Measurements from ENCODE around the gene ADGRL4.
A peak's percentile ranks its signal among the peaks of the same experiment; 100 is the strongest.
"Not testable (repeated sequence)": the region's sequence is repeated elsewhere in the genome, so short reads cannot be mapped to it uniquely, and the experiment has no call there.

ADGRL4 gene

DNA sequence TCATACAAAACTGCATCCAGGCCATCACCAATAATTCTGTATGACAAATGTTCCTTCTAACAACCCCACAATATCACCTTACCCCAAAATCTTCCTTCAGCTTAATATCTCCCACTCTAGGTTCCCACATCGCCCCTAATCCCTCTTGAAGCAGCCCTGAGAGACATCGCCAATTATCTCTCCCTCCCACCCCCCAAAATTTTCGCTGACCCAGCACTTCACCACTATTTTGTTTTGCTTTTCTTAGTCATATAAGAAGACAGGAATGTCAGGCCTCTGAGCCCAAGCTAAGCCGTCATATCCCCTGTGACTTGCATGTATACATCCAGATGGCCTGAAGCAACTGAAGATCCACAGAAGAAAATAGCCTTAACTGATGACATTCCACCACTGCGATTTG is 126.3 kb downstream of the ADGRL4 start:
- Histone ChIP-seq H3K4ac (ENCODE audit: low read depth in 1 of 2, low read length in 2 of 2) (no peak overlapping the region), H2BK15ac (ENCODE audit: low read depth, poor library complexity, severe bottlenecking) (no peak overlapping the region), H2BK12ac (ENCODE audit: low read length in 2 of 2) (no peak overlapping the region), H3K18ac (ENCODE audit: low read depth in 1 of 2, low read length in 2 of 2) (no peak overlapping the region), H3K4me1 (ENCODE audit: control insufficient read depth, insufficient read depth, low read depth, low read length) (peaks cover 2% of the 10 kb centered on the region), H2BK5ac (ENCODE audit: low read depth, low read length, poor library complexity, severe bottlenecking) (no peak overlapping the region), H4K91ac (ENCODE audit: low read length) (no peak overlapping the region), H3K79me1 (replicated peaks; ENCODE audit: low read length, poor library complexity, severe bottlenecking) (no peaks in the 10 kb centered on the region), H3K27me3 (ENCODE audit: control insufficient read depth in 1 of 2, insufficient read depth in 1 of 2, low read length in 2 of 2) (no peaks in the 10 kb centered on the region), H2AK5ac (ENCODE audit: low read length, severe bottlenecking) (no peak overlapping the region), H2BK120ac (ENCODE audit: low read depth, low read length) (no peak overlapping the region), H4K8ac (ENCODE audit: low read length) (no peak overlapping the region), H3K4me2 (ENCODE audit: low read length, poor library complexity, severe bottlenecking) (no peak overlapping the region), H2AFZ (ENCODE audit: low read depth, low read length) (no peak overlapping the region), H3K4me3 (ENCODE audit: insufficient read depth in 1 of 2, low read depth in 1 of 2, low read length in 2 of 2) (no peak overlapping the region), H3K14ac (ENCODE audit: low read length in 2 of 2) (no peak overlapping the region), H3K9ac (ENCODE audit: low read length) (no peak overlapping the region), H3K23ac (ENCODE audit: low read length in 2 of 2) (no peak overlapping the region), H3K27ac (ENCODE audit: low read length, poor library complexity, severe bottlenecking) (no peak overlapping the region), H3K9me3 (ENCODE audit: control insufficient read depth, low read length) (no peaks in the 10 kb centered on the region), H3K36me3 (ENCODE audit: control insufficient read depth in 1 of 2, insufficient read depth in 2 of 2, low read depth in 1 of 2, low read length in 2 of 2) (no peaks in the 10 kb centered on the region)
- 90% methylated on average over 5 of the region's 5 CpGs for WGBS
- no peak for DNase-seq

GRCh38 chr1:78875986-78876385 is 130.5 kb downstream of the ADGRL4 start:
- H4K8ac ChIP-seq (ENCODE audit: low read length); H3K23ac ChIP-seq (ENCODE audit: low read length in 2 of 2); H3K9me3 ChIP-seq (ENCODE audit: control insufficient read depth, low read length); H3K4me1 ChIP-seq (ENCODE audit: control insufficient read depth, insufficient read depth, low read depth, low read length); H3K4ac ChIP-seq (ENCODE audit: low read depth in 1 of 2, low read length in 2 of 2); H3K79me1 ChIP-seq (replicated peaks; ENCODE audit: low read length, poor library complexity, severe bottlenecking); H2BK12ac ChIP-seq (ENCODE audit: low read length in 2 of 2); H2BK15ac ChIP-seq (ENCODE audit: low read depth, poor library complexity, severe bottlenecking); H3K36me3 ChIP-seq (ENCODE audit: control insufficient read depth in 1 of 2, insufficient read depth in 2 of 2, low read depth in 1 of 2, low read length in 2 of 2); H3K27me3 ChIP-seq (ENCODE audit: control insufficient read depth in 1 of 2, insufficient read depth in 1 of 2, low read length in 2 of 2); H2AK5ac ChIP-seq (ENCODE audit: low read length, severe bottlenecking); H3K18ac ChIP-seq (ENCODE audit: low read depth in 1 of 2, low read length in 2 of 2); H4K91ac ChIP-seq (ENCODE audit: low read length); H2BK5ac ChIP-seq (ENCODE audit: low read depth, low read length, poor library complexity, severe bottlenecking); H2AFZ ChIP-seq (ENCODE audit: low read depth, low read length); H3K27ac ChIP-seq (ENCODE audit: low read length, poor library complexity, severe bottlenecking); H2BK120ac ChIP-seq (ENCODE audit: low read depth, low read length); H3K14ac ChIP-seq (ENCODE audit: low read length in 2 of 2); H3K4me2 ChIP-seq (ENCODE audit: low read length, poor library complexity, severe bottlenecking); H3K4me3 ChIP-seq (ENCODE audit: insufficient read depth in 1 of 2, low read depth in 1 of 2, low read length in 2 of 2); DNase-seq; H3K9ac ChIP-seq (ENCODE audit: low read length): not testable (repeated sequence)
- WGBS: 78% methylated on average over 4 of the region's 4 CpGs

DNA sequence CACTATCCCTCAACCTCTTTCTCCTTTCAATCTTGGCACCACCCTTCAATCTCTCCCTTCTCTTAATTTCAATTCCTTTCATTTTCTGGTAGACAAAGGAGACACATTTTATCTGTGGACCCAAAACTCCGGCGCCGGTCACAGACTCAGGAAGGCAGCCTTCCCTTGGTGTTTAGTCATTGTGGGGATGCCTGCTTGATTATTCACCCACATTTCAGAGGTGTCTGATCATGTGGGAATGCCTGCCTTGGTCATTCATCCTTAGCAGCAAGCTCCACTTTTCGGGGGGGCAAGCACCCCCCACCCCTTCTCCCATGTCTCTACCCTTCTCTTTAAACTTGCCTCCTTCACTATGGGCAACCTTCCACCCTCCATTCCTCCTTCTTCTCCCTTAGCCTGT is 133.7 kb downstream of the ADGRL4 start:
- H3K4me3 ChIP-seq (ENCODE audit: insufficient read depth in 1 of 2, low read depth in 1 of 2, low read length in 2 of 2); H3K36me3 ChIP-seq (ENCODE audit: control insufficient read depth in 1 of 2, insufficient read depth in 2 of 2, low read depth in 1 of 2, low read length in 2 of 2); H2AFZ ChIP-seq (ENCODE audit: low read depth, low read length); H3K4ac ChIP-seq (ENCODE audit: low read depth in 1 of 2, low read length in 2 of 2); H3K79me1 ChIP-seq (replicated peaks; ENCODE audit: low read length, poor library complexity, severe bottlenecking); H4K8ac ChIP-seq (ENCODE audit: low read length); H2BK12ac ChIP-seq (ENCODE audit: low read length in 2 of 2); H2BK120ac ChIP-seq (ENCODE audit: low read depth, low read length); H3K9me3 ChIP-seq (ENCODE audit: control insufficient read depth, low read length); H3K27ac ChIP-seq (ENCODE audit: low read length, poor library complexity, severe bottlenecking); H3K18ac ChIP-seq (ENCODE audit: low read depth in 1 of 2, low read length in 2 of 2); H3K27me3 ChIP-seq (ENCODE audit: control insufficient read depth in 1 of 2, insufficient read depth in 1 of 2, low read length in 2 of 2); H2BK15ac ChIP-seq (ENCODE audit: low read depth, poor library complexity, severe bottlenecking); H3K4me2 ChIP-seq (ENCODE audit: low read length, poor library complexity, severe bottlenecking); H3K4me1 ChIP-seq (ENCODE audit: control insufficient read depth, insufficient read depth, low read depth, low read length); H2AK5ac ChIP-seq (ENCODE audit: low read length, severe bottlenecking); H3K14ac ChIP-seq (ENCODE audit: low read length in 2 of 2); H3K23ac ChIP-seq (ENCODE audit: low read length in 2 of 2); H3K9ac ChIP-seq (ENCODE audit: low read length); H2BK5ac ChIP-seq (ENCODE audit: low read depth, low read length, poor library complexity, severe bottlenecking); H4K91ac ChIP-seq (ENCODE audit: low read length): not testable (repeated sequence)
- WGBS: 73% methylated on average over 4 of the region's 4 CpGs
- DNase-seq: peak; percentile 8

GRCh38 chr1:78871249-78871648 is 135.3 kb downstream of the ADGRL4 start:
- Histone ChIP-seq H3K4me3 (ENCODE audit: insufficient read depth in 1 of 2, low read depth in 1 of 2, low read length in 2 of 2) (no peak overlapping the region), H3K4me1 (ENCODE audit: control insufficient read depth, insufficient read depth, low read depth, low read length) (peaks cover 2% of the 10 kb centered on the region), H3K4me2 (ENCODE audit: low read length, poor library complexity, severe bottlenecking) (no peak overlapping the region), H3K27ac (ENCODE audit: low read length, poor library complexity, severe bottlenecking) (no peak overlapping the region), H4K91ac (ENCODE audit: low read length) (no peak overlapping the region), H3K9me3 (ENCODE audit: control insufficient read depth, low read length) (no peaks in the 10 kb centered on the region), H3K36me3 (ENCODE audit: control insufficient read depth in 1 of 2, insufficient read depth in 2 of 2, low read depth in 1 of 2, low read length in 2 of 2) (no peaks in the 10 kb centered on the region), H2AK5ac (ENCODE audit: low read length, severe bottlenecking) (no peak overlapping the region), H3K18ac (ENCODE audit: low read depth in 1 of 2, low read length in 2 of 2) (no peak overlapping the region), H3K79me1 (replicated peaks; ENCODE audit: low read length, poor library complexity, severe bottlenecking) (no peaks in the 10 kb centered on the region), H2BK12ac (ENCODE audit: low read length in 2 of 2) (no peak overlapping the region), H2BK120ac (ENCODE audit: low read depth, low read length) (no peak overlapping the region), H2BK15ac (ENCODE audit: low read depth, poor library complexity, severe bottlenecking) (no peak overlapping the region), H3K27me3 (ENCODE audit: control insufficient read depth in 1 of 2, insufficient read depth in 1 of 2, low read length in 2 of 2) (no peaks in the 10 kb centered on the region), H4K8ac (ENCODE audit: low read length) (no peak overlapping the region), H3K9ac (ENCODE audit: low read length) (no peak overlapping the region), H2AFZ (ENCODE audit: low read depth, low read length) (no peak overlapping the region), H2BK5ac (ENCODE audit: low read depth, low read length, poor library complexity, severe bottlenecking) (no peak overlapping the region), H3K4ac (ENCODE audit: low read depth in 1 of 2, low read length in 2 of 2) (no peak overlapping the region), H3K14ac (ENCODE audit: low read length in 2 of 2) (no peak overlapping the region), H3K23ac (ENCODE audit: low read length in 2 of 2) (no peak overlapping the region)
- WGBS: 86% methylated on average over 1 of the region's 1 CpG
- DNase-seq: no peak

All from mesenchymal stem cell (in vitro differentiated cells and primary cell).